ENCODE data around the gene ST6GAL1.
"Not testable (repeated sequence)": the region's sequence is repeated elsewhere in the genome, so short reads cannot be mapped to it uniquely, and the experiment has no call there.

The ST6GAL1 gene, protein sequence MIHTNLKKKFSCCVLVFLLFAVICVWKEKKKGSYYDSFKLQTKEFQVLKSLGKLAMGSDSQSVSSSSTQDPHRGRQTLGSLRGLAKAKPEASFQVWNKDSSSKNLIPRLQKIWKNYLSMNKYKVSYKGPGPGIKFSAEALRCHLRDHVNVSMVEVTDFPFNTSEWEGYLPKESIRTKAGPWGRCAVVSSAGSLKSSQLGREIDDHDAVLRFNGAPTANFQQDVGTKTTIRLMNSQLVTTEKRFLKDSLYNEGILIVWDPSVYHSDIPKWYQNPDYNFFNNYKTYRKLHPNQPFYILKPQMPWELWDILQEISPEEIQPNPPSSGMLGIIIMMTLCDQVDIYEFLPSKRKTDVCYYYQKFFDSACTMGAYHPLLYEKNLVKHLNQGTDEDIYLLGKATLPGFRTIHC

DNA sequence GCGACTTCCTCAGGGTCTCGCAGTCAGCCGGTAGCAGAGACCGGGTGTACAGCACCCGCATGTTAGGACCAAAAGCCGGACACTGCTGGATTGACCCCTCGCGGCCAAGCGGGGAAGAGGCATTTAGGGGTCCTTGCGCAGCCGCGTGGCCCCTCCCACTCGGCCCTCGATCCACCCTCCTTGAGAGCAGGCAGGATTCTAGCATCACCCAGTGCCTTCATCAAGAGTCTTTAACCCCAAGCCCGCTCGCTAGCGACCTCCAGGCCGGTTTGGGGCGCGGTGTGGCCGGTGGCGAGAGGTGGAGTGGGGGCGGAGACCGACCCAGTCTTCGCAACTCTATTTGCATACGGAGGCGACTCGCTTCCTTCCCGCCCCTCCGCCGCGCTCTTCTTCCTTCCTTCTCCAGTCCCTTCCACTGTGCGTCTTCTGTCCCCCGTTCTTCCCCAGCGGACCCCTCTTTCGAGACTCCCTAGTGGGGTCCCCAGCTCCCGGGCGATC lies at the start of gene ST6GAL1:
ST6GAL1 (plus strand) TSS at position 384 of the 498 bp plus-strand sequence. CDS start 112,178 bp downstream, outside the sequence.
- peak; percentile 42 to 46 for DNase-seq

DNA sequence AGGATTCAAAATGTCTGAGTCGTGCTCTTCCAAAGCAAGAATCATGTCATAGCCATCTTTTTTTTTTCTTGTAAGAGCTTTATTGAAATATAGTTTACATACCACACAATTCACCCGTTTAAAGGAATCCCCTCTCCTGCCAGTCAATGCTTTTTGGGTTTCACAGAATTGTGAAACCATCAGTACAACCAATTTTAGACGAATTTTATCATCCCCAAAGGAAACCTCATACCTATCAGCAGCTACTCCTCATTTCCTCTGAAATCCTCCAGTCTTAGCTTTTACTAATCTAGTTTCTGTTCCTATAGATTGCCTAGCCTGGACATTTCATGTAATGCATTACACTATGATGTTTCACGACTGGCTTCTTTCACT lies 48.2 kb upstream of the ST6GAL1 start:
- DNase-seq = no peak

DNA sequence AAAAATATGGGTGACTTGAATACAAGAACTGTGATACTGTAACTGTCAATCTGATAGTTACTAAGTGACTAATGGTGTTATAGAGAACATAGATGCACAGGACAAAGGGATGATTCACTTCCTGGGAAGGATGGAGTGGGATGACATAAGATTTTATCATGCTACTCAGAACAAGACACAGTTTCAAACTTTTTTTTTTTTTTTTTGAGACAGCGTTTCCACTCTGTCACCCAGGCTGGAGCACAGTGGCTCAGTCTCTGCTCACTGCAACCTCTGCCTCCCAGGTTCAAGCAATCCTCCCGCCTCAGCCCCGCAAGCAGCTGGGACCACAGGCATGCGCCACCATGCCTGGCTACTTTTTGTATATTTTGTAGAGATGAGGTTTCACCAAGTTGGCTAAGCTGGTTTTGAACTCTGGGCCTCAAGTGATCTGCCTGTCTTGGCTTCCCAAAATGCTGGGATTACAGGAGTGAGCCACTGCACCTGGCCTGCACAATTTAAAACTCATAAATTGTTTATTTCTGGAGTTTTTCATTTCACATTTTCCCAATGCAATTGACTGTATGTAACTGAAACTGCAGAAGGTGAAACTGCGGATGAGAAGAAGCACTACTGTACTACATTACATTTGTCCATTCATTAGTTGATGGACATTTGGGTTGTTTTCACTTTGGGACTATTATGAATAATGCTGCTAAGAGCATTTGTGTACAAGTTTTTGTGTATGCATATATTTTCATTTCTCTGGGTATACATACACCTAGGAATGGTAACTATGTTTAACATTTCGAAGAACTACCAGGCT lies 47.2 kb upstream of the ST6GAL1 start:
- DNase-seq = peak in 1 of 2 donors; percentile 87

DNA sequence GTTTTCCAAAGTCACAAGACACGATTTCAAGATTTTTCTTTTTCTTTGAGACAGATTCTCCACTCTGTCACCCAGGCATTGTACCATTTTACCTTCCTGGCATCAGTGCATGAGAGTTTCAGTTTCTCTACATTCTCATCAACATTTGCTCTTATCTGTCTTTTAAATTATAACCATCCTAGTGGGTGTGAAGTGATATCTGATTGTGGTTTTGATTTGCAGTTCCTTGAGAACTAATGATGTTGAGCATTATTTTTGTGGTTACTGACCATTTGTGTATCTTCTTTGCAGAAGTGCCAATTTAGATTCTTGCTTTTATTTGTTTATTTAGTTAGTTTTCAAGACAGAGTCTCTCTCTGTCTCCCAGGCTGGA lies 46.7 kb upstream of the ST6GAL1 start:
- DNase-seq = no peak

DNA sequence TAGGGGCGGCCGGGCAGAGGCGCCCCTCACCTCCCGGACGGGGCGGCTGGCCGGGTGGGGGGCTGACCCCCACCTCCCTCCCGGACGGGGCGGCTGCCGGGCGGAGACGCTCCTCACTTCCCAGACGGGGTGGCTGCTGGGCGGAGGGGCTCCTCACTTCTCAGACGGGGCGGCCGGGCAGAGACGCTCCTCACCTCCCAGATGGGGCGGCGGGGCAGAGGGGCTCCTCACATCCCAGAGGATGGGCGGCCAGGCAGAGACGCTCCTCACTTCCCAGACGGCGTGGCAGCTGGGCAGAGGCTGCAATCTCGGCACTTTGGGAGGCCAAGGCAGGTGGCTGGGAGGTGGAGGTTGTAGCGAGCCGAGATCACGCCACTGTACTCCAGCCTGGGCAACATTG lies 45.5 kb upstream of the ST6GAL1 start:
- DNase-seq = not testable (repeated sequence)

DNA sequence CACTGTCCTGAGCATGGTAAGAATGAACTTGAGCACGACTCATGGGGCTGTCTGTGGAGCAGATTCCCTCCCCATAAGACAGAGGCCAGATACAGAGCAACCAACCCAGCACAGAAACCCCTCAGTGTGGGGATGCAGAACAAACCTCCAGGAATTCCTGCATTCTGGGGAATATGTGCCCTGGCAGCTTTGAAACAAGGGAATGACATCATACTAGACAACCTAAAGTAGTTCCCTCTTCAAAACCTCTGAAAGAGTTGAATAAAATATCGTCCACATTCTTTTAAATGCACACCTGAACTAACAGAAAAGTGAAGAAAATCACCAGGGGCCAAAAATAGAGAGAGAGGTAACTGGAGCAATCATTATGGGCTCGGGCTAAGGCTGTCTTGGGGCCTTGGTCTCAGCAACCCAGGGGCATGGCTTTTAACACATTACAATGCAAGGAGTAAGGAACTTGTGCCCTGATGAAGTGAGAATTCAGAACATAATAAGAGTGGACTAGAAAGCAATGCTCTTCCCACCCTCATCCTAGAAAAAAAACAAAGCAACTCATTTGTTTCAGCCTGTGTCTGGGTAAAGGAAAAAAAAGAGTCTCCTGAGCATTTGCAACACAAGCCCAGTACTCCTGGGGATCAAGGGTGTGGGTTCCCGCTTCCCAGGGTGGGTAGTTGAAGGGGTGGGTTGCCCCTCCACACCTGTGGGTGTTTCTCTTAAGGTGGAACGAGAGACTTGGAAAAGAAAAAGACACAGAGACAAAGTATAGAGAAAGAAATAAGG lies 43.9 kb upstream of the ST6GAL1 start:
- no peak for DNase-seq

DNA sequence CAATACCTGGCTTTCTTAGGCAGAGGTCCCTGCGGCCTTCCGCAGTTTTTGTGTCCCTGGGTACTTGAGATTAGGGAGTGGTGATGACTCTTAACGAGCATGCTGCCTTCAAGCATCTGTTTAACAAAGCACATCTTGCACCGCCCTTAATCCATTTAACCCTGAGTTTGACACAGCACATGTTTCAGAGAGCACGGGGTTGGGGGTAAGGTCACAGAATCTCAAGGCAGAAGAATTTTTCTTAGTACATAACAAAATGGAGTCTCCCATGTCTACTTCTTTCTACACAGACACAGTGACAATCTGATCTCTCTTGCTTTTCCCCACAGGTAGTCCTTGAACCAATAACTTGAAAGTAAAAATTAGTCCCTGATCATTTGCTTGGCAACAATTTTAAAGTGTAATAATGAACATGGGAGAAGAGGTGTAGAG lies 42.8 kb upstream of the ST6GAL1 start:
- DNase-seq = not testable (repeated sequence)

DNA sequence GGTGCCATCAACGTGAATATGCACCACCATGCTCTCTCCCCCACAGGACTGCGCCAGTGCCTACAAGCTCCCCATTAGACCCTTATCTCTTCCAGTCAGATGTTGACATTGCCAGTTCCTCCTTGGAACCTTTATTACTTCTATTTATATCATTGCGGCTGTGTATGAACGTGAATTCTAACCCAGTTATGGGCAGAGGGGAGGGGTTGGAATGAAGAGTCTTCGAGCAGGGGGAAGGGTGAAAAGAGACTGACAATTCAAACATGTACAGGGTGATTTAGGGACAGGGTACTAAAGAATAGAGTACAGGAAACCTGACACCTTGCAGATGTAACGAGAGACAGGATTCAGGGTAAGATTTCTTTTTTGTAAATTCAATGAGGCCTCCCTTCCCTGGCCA lies 41.8 kb upstream of the ST6GAL1 start:
- DNase-seq = peak in 1 of 2 donors; percentile 93

DNA sequence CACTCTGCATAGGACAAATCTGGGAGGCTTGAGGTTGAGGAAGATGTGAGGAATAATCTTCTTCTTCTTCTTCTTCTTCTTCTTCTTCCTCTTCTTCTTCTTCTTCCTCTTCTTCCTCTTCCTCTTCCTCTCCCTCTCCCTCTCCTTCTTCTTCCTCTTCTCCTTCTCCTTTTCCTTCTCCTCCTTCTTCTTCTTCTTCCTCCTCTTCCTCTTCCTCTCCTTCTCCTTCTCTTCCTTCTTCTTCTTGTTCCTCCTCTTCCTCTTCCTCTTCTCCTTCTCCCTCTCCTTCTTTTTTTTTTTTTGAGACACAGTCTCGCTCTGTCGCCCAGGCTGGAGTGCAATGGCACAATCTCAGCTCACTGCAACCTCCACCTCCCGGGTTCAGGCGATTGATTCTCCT lies 40.6 kb upstream of the ST6GAL1 start:
- not testable (repeated sequence) for DNase-seq

DNA sequence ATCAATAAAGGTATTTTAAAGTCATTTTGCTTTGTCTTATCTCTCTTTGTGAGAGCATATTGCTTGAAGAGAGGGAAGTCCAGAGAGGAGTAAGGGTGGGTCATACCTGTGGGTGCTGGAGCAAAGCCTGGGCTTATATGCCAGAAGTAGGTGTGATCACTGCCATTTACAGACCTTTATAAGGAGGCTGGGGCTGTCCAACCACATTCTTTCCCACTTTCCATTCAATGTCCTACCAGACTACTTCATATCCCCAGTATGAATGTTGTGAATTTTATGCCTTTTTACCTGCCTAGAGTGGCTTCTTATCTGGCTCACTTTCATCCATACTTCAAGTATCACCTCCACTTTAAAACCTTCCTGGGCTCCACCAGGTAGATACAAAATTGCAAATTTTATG lies 39.4 kb upstream of the ST6GAL1 start:
- DNase-seq = no peak

DNA sequence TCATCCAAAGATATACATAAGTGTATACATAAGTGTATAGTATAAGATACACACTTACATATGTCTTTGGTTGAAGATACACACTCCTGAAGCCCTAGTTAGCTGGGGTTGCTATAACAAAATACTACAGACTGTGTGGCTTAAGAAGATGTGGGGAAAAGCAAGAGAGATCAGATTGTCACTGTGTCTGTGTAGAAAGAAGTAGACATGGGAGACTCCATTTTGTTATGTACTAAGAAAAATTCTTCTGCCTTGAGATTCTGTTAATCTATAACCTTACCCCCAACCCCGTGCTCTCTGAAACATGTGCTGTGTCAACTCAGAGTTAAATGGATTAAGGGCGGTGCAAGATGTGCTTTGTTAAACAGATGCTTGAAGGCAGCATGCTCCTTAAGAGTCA lies 37.3 kb upstream of the ST6GAL1 start:
- DNase-seq = not testable (repeated sequence)

DNA sequence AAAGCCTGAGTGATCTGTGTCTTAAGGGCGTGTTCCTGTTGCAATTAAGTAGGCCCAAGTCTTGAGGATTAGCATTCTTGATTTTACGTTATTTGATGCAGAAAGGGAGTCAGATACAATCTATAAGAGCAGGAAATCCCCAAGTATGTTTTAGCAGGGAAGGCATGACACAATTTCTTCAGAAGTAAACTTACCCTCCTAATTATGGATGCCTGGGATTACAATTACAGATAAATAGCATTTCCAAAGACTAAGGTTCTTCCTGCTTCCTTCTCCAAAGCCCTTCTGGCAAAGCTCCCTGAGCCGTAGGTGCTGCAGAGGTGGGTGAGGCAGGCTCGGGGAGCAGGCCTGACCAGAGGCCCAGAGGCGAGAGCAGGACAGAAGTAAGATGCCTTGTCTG lies 34.9 kb upstream of the ST6GAL1 start:
- DNase-seq = no peak

DNA sequence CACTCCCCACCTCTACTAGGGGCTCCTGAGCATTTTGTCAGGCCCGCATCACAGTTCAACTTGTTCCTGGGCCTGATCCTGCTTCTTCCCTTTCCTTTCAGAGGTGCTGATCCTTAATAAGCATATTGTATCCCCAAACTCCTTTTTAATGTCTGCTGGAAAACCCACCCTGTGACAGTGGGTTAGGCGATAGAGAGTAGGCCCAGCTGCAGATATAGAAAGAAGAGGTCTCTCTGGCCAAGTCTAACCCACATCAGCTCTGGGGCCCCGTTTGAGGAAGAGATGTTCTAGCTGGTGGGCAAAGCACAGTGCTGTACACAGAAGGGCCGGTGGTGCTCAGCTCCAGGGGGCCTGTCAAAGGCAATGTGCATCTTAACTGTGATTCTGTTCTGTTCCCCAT lies 34.3 kb upstream of the ST6GAL1 start:
- DNase-seq = no peak

DNA sequence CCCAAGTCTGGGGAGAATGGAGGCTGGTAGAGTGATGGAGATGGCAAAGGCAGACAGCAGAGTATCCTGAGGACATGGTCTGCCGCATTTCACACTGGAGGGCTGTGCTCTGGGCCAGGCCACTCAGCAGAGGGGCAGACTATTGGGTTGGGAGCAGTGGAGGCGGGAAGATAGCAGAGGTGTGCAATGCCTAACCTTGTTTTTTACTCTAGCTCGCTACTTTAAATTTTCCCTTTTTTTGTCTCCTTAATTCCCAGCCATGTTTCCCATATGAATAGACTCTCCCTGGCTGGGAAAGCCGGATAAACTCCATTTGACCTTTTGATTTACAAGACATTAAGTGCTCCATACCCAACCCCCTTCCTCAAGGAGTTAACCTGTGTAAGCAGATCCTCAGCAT lies 33.5 kb upstream of the ST6GAL1 start:
- DNase-seq = no peak

DNA sequence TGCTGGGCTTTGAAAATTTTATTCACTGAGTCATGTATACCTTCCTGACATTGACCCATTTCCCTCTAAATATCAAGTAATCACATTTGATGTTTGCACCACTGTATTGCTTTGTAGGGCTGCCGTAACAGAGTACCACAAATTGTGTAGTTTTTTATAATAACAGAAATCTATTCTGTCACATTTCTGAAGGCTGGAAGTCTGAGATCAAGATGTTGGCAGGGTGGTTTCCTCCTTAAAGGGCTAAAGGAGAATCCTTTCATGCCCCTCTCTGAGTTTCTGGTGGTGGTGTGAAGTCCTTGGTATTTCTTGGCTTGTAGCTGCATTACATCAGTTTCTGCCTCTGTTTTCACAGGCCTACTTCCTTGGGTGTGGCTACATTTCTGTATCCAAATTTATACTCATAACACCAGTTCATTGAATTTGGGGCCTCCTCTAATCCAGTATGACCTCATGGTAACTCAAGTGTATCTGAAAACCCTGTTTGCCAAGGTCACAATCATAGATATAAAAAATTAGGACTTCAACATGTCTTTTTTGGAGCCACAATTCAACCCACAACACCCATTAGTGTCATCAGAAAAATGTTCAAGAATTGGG lies 29.1 kb upstream of the ST6GAL1 start:
- DNase-seq = no peak

DNA sequence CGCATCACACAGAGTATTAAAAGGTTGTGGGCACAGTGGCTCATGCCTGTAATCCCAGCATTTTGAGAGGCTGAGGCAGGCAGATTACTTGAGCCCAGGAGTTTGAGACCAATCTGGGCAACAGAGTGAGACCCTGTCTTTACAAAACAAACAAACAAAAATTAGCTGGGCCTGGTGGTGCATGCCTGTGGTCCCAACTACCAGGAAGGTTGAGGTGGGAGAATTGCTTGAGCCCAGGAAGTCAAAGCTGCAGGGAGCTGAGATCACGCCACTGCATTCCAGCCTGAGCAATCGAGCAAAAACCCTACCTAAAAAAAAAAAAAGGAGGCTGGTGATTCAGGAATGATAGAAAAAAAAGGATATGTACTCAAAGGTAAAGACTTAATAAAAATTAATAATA lies 28.2 kb upstream of the ST6GAL1 start:
- DNase-seq = no peak

DNA sequence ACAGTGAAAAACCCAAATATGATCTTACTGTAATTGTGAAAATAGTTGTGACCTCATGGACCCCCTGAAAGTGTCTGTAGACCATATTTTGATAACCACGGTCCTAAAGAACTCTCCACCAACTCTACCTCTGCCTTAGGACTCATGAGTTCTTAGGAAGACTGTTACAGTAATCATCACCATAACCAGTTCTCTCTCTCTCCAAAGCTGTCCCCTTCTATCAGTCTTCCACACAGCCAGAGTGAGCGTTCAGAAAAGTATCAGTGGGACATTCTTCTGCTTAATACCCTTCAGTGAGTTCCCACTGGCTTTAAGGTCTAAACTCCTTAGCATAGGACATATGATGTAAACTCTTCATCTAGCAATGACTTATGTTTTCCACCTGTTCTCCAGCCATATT lies 27.6 kb upstream of the ST6GAL1 start:
- no peak for DNase-seq

DNA sequence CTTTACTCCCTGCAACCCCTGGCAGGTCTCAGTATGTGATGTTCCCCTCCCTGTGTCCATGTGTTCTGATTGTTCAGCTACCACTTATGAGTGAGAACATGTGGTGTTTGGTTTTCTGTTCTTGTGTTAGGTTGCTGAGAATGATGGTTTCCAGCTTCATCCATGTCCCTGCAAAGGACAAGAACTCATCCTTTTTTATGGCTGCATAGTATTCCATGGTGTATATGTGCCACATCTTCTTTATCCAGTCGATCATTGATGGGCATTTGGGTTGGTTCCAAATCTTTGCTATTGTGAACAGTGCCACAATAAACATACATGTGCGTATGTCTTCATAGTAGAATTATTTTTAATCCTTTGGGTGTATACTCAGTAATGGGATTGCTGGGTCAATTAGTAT lies 26.6 kb upstream of the ST6GAL1 start:
- not testable (repeated sequence) for DNase-seq

DNA sequence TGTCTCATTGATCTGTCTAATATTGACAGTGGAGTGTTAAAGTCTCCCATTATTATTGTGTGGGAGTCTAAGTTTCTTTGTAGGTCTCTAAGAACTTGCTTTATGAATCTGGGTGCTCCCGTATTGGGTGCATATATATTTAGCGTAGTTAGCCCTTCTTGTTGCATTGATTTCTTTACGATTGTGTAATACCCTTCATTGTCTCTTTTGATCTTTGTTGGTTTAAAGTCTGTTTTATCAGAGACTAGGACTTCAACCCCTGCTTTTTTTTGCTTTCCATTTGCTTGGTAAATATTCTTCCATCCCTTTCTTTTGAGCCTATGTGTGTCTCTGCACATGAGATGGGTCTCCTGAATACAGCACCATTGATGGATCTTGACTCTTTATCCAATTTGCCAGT lies 23.3 kb upstream of the ST6GAL1 start:
- not testable (repeated sequence) for DNase-seq

DNA sequence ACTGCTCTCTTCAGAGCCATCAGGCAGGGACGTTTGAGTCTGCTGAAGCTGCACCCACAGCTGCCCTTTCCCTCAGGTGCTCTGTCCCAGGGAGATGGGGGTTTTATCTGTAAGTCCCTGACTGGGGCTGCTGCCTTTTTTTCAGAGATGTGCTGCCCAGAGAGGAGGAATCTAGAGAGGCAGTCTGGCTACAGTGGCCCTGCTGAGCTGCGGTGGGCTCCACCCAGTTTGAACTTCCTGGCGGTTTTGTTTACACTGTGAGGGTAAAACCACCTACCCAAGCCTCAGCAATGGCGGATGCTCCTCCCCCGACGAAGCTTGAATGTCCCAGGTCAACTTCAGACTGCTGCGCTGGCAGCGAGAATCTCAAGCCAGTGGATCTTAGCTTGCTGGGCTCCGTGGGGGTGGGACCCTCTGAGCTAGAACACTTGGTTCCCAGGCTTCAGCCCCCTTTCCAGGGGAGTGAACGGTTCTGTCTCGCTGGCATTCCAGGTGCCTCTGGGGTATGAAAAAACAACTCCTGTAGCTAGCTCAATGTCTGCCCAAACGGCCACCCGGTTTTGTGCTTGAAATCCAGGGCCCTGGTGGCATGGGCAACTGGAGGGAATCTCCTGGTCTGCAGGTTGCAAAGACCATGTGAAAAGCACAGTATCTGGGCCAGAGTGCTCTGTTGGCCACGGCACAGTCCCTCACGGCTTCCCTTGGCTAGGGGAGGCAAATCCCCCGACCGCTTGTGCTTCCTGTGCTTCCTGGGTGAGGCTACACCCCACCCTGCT lies 21.1 kb upstream of the ST6GAL1 start:
- no peak for DNase-seq

DNA sequence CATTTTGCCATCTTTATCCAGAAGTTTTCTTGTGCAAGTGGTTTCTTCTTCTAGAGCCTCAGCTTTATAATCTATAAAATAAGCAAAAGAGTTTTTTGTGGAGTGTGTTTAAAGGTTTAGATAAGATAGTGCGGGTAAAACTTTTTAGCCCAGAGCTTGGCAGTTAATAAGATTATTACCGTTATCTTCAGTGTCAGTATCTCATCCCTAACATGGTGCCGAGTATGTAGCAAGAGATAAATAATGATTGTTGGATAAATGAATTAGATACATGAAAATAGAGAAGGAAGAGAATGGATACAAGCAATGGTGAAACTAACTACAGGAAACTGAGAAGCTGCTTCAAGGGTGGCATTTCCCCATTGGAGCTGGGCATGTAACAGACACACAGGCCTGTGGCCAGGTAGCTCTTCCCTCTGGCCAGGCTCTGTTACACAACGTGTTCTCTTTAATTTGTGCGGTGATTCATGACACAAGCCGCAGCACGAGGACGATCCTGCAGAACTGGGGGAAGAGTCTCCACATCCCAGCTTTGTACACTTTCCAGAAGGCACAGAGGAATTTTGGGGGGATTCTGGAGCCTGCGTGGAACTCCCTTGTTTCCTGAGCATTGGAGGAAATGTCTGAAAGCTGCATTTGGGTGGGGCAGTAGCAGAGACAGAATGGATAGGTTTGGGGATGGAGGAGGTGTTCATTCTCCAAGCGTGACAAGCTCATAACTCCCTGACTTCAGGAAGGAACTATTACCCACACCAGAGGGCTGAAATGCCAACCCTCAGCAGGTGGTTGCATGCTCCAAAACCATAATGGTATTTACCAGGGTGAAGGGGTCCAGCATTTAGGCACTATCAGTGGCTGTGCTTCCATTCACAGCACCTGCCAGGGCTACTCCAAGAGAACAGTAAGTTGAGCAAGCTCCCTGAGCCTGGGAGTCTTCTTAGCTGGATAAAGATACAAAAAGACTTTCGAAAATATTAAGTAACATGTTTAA lies 14.2 kb upstream of the ST6GAL1 start:
- no peak for DNase-seq
